ENCODE data around the gene AP1S3. TPM values are rescaled to one million over a fixed set of nuclear protein-coding genes. Genes with fewer than 3 reads are reported as not detected.
"Not testable (repeated sequence)": the region's sequence is repeated elsewhere in the genome, so short reads cannot be mapped to it uniquely, and the experiment has no call there.

The AP1S3 gene
- total RNA-seq, 2 donors from 2014 or later, result 2.0 to 8.3 TPM

GRCh38 chr2:223765221-223765785 is 72.1 kb downstream of the AP1S3 start:
- no peak for ATAC-seq
- WGBS, 2 donors, result 68 to 71% methylated on average over 6 of the region's 6 CpGs

GRCh38 chr2:223764796-223765195 is 72.6 kb downstream of the AP1S3 start:
- 86 to 94% methylated on average over 1 of the region's 1 CpG for WGBS, 2 donors
- H3K36me3 ChIP-seq (replicated peaks in 1 of 2; ENCODE audit: insufficient read depth in 1 of 2, low read depth in 2 of 2), result peaks cover 0 to 2% of the 10 kb centered on the region in 2 donors
- no peak overlapping the region for H3K4me3 ChIP-seq
- intact Hi-C loops (cut with DNase I), result no loop called here
- no peaks in the 10 kb centered on the region for H3K4me1 ChIP-seq
- TF ChIP-seq CTCF (IDR thresholded peaks at IDR 0.05) (no peak), POLR2A (IDR thresholded peaks at IDR 0.05) (no peak)
- ATAC-seq, result no peak
- no peak for DNase-seq
- H3K9me3 ChIP-seq, result no peaks in the 10 kb centered on the region
- H3K27me3 ChIP-seq, result no peaks in the 10 kb centered on the region
- no peak overlapping the region for H3K27ac ChIP-seq

More at GRCh38 chr2:223765221-223765785, 72.1 kb downstream of the AP1S3 start:
- Histone ChIP-seq H3K27me3 (no peaks in the 10 kb centered on the region), H3K9me3 (no peaks in the 10 kb centered on the region), H3K4me1 (no peaks in the 10 kb centered on the region), H3K27ac (no peak overlapping the region), H3K36me3 (replicated peaks in 1 of 2; ENCODE audit: insufficient read depth in 1 of 2, low read depth in 2 of 2) (peaks cover 0 to 2% of the 10 kb centered on the region in 2 donors), H3K4me3 (no peak overlapping the region)
- no peak for DNase-seq
- intact Hi-C loops (cut with DNase I), result no loop called here
- TF ChIP-seq POLR2A (IDR thresholded peaks at IDR 0.05) (no peak), CTCF (IDR thresholded peaks at IDR 0.05) (no peak)

- peaks cover 8% of the 10 kb centered on the region for H3K4me1 ChIP-seq
- DNase-seq (no peak), ATAC-seq (no peak)
- intact Hi-C loops (cut with DNase I), result no loop called here
- no peaks in the 10 kb centered on the region for H3K9me3 ChIP-seq
- no peaks in the 10 kb centered on the region for H3K27me3 ChIP-seq
- WGBS, 2 donors, result 90 to 100% methylated on average over 1 of the region's 1 CpG
- H3K27ac ChIP-seq, result no peak overlapping the region
- no peak overlapping the region for H3K4me3 ChIP-seq
- H3K36me3 ChIP-seq (replicated peaks in 1 of 2; ENCODE audit: insufficient read depth in 1 of 2, low read depth in 2 of 2), result peaks cover 0 to 2% of the 10 kb centered on the region in 2 donors
- no peak for TF ChIP-seq POLR2A (IDR thresholded peaks at IDR 0.05)
- TF ChIP-seq CTCF (IDR thresholded peaks at IDR 0.05), result no peak
Observed at GRCh38 chr2:223762853-223763252, 74.5 kb downstream of the AP1S3 start.

- H3K36me3 ChIP-seq (replicated peaks in 1 of 2; ENCODE audit: insufficient read depth in 1 of 2, low read depth in 2 of 2); H3K4me1 ChIP-seq; H3K27ac ChIP-seq; H3K27me3 ChIP-seq; intact Hi-C loops (cut with DNase I); DNase-seq; H3K9me3 ChIP-seq; ATAC-seq; H3K4me3 ChIP-seq: not testable (repeated sequence)
- 91 to 92% methylated on average over 7 of the region's 7 CpGs for WGBS, 2 donors
Observed at GRCh38 chr2:223761746-223762145, 75.6 kb downstream of the AP1S3 start.

- no peaks in the 10 kb centered on the region for H3K9me3 ChIP-seq
- DNase-seq (peak in 3 of 4 donors; percentile 13 to 56 (median 36)), ATAC-seq (peak; percentile 33)
- no peak overlapping the region for H3K4me3 ChIP-seq
- no peaks in the 10 kb centered on the region for H3K27me3 ChIP-seq
- H3K4me1 ChIP-seq, result peaks cover 8% of the 10 kb centered on the region
- intact Hi-C loops (cut with DNase I), result no loop called here
- 77 to 87% methylated on average over 8 of the region's 8 CpGs for WGBS, 2 donors
- no peak for TF ChIP-seq POLR2A (IDR thresholded peaks at IDR 0.05)
- no peak for TF ChIP-seq CTCF (IDR thresholded peaks at IDR 0.05)
- peaks cover 0 to 2% of the 10 kb centered on the region in 2 donors for H3K36me3 ChIP-seq (replicated peaks in 1 of 2; ENCODE audit: insufficient read depth in 1 of 2, low read depth in 2 of 2)
- H3K27ac ChIP-seq, result no peak overlapping the region
Observed at GRCh38 chr2:223760838-223761502, 76.4 kb downstream of the AP1S3 start.
